Brain microvascular endothelial cell (primary cell): Measurements from ENCODE around the gene NEIL1.
"Not testable (repeated sequence)": the region's sequence is repeated elsewhere in the genome, so short reads cannot be mapped to it uniquely, and the experiment has no call there.

Source experiments
- DNase-seq: peaks from one replicate; pipeline ENCODE4 v3.0.0-alpha.2; 2020
- H3K27ac ChIP-seq: fragments of 250-450 bp; sonication (Bioruptor Pico); 2 replicates; pipeline ENCODE4 v1.5.1; 2020; ENCODE audit warnings: mild to moderate bottlenecking, moderate library complexity
- H3K27me3 ChIP-seq: fragments of 250-450 bp; sonication (Bioruptor Pico); replicated peaks from 2 replicates; pipeline ENCODE4 v1.5.1; 2020; ENCODE audit warnings: mild to moderate bottlenecking
- H3K36me3 ChIP-seq: fragments of 250-450 bp; sonication (Bioruptor Pico); replicated peaks from 2 replicates; pipeline ENCODE4 v1.5.1; 2020; ENCODE audit warnings: mild to moderate bottlenecking
- H3K4me3 ChIP-seq: 2 replicates; pipeline ENCODE4 v1.5.1; 2011; ENCODE audit warnings: low read depth, mild to moderate bottlenecking, control low read depth, low read length, moderate library complexity
- CTCF ChIP-seq: IDR thresholded peaks from 2 replicates; pipeline ENCODE4 v1.5.1; 2011; ENCODE audit warnings: low read depth, mild to moderate bottlenecking, moderate library complexity, low read length, control low read depth, inconsistent platforms; ENCODE audit errors: missing control alignments
- in situ Hi-C: cut with HindIII; loops from 2 replicates; pipeline ENCODE4 v1.10.0; 2017; ENCODE audit warnings: low sequenced_read_pairs, low pct_ligation_motif_present

The NEIL1 gene

GRCh38 chr15:75335313-75335704 lies 11.5 kb upstream of the NEIL1 start:
- no peak for TF ChIP-seq CTCF
- peak overlapping the region; percentile 49 for H3K27ac ChIP-seq
- peak overlapping the region; percentile 74 for H3K4me3 ChIP-seq
- in situ Hi-C loops, result no loop called here
- H3K36me3 ChIP-seq, result peaks cover 1% of the 10 kb centered on the region
- DNase-seq, result no peak
- H3K27me3 ChIP-seq, result no peaks in the 10 kb centered on the region

GRCh38 chr15:75335705-75336355 lies 11.0 kb upstream of the NEIL1 start, which contains the start of gene COMMD4:
TSS of gene COMMD4 (plus strand) at chr15:75336063. CDS start at chr15:75336090, 27 bp downstream.
- in situ Hi-C loops, result no loop called here
- DNase-seq, result peak; percentile 93
- no peaks in the 10 kb centered on the region for H3K27me3 ChIP-seq
- H3K4me3 ChIP-seq, result peak within 1 kb of the TSS; percentile 74
- no peak for TF ChIP-seq CTCF
- H3K36me3 ChIP-seq, result peaks cover 2% of the 10 kb centered on the region
- peak within 1 kb of the TSS; percentile 49 for H3K27ac ChIP-seq

GRCh38 chr15:75338661-75339240 lies 8.1 kb upstream of the NEIL1 start:
- in situ Hi-C loops, result no loop called here
- no peak for TF ChIP-seq CTCF
- Histone ChIP-seq H3K36me3 (peaks cover 2% of the 10 kb centered on the region), H3K27ac (no peak overlapping the region), H3K27me3 (no peaks in the 10 kb centered on the region), H3K4me3 (no peak overlapping the region)
- DNase-seq, result no peak

DNA sequence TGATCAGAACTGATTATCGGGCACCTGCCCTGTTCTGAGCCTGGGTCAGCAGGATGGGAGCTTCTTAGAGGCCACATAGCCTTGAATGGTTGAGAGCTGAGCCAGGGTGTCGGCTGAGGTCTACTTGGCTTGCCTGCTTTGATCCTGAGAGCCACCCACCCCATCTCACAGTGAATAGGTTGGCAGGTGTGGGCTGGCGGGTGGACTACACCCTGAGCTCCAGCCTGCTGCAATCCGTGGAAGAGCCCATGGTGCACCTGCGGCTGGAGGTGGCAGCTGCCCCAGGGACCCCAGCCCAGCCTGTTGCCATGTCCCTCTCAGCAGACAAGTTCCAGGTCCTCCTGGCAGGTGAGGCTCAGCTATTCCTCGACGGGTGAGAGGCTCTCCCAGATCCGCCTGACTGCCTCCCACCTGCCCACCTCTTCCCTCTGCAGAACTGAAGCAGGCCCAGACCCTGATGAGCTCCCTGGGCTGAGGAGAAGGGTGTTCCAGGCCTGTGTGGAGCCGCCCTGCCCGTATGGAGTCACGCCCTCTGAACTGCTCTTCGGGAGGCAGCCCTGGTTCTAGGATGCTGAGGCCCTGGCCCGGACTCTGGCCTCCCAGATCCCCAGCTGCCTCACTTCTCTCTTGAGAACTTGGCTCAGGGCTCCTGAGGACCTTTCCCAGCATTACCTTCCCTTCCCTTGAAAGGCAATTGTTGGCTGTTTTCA lies 7.2 kb upstream of the NEIL1 start:
- Histone ChIP-seq H3K27ac (no peak overlapping the region), H3K36me3 (peaks cover 2% of the 10 kb centered on the region), H3K27me3 (no peaks in the 10 kb centered on the region), H3K4me3 (no peak overlapping the region)
- DNase-seq, result no peak
- in situ Hi-C loops, result no loop called here
- no peak for TF ChIP-seq CTCF

DNA sequence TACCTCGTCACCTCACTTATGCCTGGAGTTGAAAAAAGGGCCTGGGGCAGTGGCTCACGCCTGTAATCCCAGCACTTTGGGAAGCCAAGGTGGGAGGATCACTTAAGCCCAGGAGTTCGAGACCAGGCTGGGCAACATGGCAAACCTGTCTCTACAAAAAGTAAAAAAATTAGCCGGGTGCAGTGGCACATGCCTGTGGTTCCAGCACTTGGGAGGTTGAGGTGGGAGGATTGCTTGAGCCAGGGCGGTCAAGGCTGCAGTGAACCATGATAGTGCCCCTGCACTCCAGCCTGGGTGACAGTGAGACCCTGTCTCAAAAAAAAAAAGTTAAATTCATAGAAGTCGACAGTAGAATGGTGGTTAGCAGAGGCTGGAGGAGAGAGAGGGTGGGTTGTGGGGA lies 4.6 kb upstream of the NEIL1 start:
- no peak for TF ChIP-seq CTCF
- Histone ChIP-seq H3K27me3 (no peaks in the 10 kb centered on the region), H3K27ac (no peak overlapping the region), H3K4me3 (no peak overlapping the region), H3K36me3 (peaks cover 2% of the 10 kb centered on the region)
- in situ Hi-C loops, result no loop called here
- DNase-seq, result no peak

DNA sequence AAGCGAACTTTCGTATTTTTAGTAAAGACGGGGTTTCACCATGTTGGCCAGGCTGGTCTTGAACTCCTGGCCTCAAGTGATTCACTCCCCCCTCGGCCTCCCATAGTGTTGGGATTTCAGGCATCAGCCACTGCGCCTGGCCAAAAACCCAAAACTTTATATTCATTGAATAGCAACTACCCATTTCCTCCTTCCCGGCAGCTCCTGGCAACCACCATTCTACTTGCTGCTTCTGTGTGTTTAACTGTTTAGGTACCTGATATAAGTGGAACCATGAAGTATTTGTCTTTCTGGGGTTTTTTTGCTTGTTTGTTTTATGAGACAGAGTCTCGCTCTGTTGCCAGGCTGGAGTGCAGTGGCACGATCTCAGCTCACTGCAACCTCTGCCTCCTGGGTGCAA lies 2.9 kb upstream of the NEIL1 start:
- H3K36me3 ChIP-seq, DNase-seq, H3K27me3 ChIP-seq, in situ Hi-C loops, H3K4me3 ChIP-seq, H3K27ac ChIP-seq: not testable (repeated sequence)
